ENCODE measurements around the gene PPP1R13L. TPM values are rescaled to one million over a fixed set of nuclear protein-coding genes. Genes with fewer than 3 reads are reported as not detected.

Gene PPP1R13L
- total and polyA plus RNA-seq, 12 donors = 85.2 to 265 (median 166) TPM

DNA sequence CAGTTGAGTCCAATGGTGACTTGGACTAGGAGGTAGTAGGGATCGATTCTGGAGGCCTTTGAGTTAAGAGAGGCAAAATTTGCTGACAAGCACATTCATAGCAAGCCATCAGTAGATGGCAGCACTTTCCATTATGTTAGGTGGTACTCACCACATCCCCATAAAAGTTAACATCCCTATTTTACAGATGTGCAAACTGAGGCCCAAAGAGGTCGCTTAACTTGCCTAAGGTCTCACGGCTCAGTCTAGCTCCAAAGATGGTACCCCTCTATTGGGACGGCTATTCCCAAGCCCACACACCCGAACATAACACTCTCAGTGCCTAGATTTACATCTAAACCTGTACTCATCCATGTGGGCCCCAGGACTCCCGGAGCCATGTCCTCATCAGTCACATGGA is 41.4 kb upstream of the PPP1R13L start:
- Histone ChIP-seq H3K4me3 (no peak overlapping the region), H3K9me3 (no peaks in the 10 kb centered on the region), H3K36me3 (no peaks in the 10 kb centered on the region), H3K4me1 (peaks cover 5 to 53% (median 40%) of the 10 kb centered on the region in 9 donors), H3K27ac (no peak overlapping the region), H3K27me3 (no peaks in the 10 kb centered on the region)
- intact Hi-C loops (cut with DNase I) = loop anchor here in 1 of 10 donors (10.0 kb wide), 1 partner anchor 199 kb away; no protein-coding TSS in a partner anchor
- WGBS, 2 donors = 87 to 88% methylated on average over 6 of the region's 6 CpGs
- TF ChIP-seq, protein P1, sequence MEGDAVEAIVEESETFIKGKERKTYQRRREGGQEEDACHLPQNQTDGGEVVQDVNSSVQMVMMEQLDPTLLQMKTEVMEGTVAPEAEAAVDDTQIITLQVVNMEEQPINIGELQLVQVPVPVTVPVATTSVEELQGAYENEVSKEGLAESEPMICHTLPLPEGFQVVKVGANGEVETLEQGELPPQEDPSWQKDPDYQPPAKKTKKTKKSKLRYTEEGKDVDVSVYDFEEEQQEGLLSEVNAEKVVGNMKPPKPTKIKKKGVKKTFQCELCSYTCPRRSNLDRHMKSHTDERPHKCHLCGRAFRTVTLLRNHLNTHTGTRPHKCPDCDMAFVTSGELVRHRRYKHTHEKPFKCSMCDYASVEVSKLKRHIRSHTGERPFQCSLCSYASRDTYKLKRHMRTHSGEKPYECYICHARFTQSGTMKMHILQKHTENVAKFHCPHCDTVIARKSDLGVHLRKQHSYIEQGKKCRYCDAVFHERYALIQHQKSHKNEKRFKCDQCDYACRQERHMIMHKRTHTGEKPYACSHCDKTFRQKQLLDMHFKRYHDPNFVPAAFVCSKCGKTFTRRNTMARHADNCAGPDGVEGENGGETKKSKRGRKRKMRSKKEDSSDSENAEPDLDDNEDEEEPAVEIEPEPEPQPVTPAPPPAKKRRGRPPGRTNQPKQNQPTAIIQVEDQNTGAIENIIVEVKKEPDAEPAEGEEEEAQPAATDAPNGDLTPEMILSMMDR (IDR thresholded peaks at IDR 0.05) = peak in 6 of 9 donors; percentile 28 to 42 (median 37)
- DNase-seq = no peak
- no peak for ATAC-seq

DNA sequence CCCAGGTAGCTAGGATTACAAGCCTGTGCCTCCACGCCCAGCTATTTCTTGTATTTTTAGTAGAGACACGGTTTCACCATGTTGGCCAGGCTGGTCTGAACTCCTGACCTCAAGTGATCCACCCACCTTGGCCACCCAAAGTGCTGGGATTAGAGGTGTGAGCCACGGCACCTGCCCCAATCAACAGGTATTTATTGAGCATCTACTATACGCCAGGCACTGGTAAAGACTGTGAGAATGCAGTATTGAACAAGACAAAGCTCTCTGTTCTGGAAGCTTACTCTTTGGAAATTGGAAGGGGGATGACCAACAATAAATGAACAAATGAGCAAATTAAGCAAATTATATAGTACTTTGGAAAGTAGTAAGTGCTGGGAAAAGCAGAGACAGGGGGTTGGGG is 40.3 kb upstream of the PPP1R13L start:
- Histone ChIP-seq H3K4me3 (no peak overlapping the region), H3K4me1 (peaks cover 3 to 55% (median 41%) of the 10 kb centered on the region in 9 donors), H3K9me3 (no peaks in the 10 kb centered on the region), H3K36me3 (no peaks in the 10 kb centered on the region), H3K27me3 (no peaks in the 10 kb centered on the region), H3K27ac (peak overlapping the region in 4 of 10 donors; percentile 76 to 96 (median 91))
- TF ChIP-seq, protein P1 (IDR thresholded peaks at IDR 0.05) = no peak
- no peak for DNase-seq
- WGBS, 2 donors = 90 to 96% methylated on average over 4 of the region's 4 CpGs
- intact Hi-C loops (cut with DNase I) = loop anchor here in 1 of 10 donors (10.0 kb wide), 1 partner anchor 200 kb away; no protein-coding TSS in a partner anchor
- ATAC-seq = no peak

DNA sequence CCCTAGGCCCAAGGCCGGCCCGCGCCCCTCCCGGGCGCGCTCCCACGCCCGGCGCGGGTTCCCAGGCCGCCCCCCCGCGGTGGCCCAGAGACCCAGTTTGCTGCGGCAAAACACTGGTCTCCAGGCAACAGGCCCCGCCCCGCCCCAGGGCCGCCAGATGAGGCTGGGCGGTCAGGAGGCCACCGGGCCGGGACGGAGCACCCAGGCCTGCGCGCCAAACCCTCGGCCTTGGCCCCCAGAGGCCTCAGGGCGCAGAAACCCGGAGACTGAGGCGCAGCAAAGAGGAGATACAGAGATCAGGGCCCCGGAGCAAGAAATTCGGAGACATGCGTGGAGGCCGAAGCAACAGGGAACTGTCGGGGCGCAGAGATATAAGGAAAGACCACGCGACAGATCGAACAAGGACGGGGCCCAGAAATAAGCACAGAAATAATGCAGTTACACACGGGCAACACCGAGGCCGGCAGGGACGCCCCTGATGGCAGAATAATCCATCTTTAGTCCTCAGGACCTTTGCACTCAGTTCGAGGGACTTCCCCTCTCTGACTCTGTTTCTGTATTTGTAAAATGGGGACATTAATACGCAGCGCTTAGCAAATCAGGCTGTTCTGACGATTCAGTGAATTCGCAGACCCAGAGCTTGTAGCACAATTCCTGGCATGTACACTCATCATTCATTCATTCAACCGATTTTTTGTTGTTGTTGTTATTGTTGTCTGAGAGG is 39.6 kb upstream of the PPP1R13L start:
- H3K36me3 ChIP-seq = no peaks in the 10 kb centered on the region
- peaks cover 0 to 52% (median 39%) of the 10 kb centered on the region in 9 donors for H3K4me1 ChIP-seq
- TF ChIP-seq, protein P1 (IDR thresholded peaks at IDR 0.05) = no peak
- H3K4me3 ChIP-seq = peak overlapping the region in 9 of 10 donors; percentile 27 to 58 (median 49)
- peak overlapping the region; percentile 76 to 96 (median 88) for H3K27ac ChIP-seq
- no peaks in the 10 kb centered on the region for H3K9me3 ChIP-seq
- H3K27me3 ChIP-seq = no peaks in the 10 kb centered on the region
- DNase-seq (peak; percentile 96 to 98), ATAC-seq (peak; percentile 73 to 84 (median 81))
- WGBS, 2 donors = 12 to 15% methylated on average over 39 to 47 of the region's 47 CpGs
- intact Hi-C loops (cut with DNase I) = loop anchor here in 2 of 10 donors (5.0 to 10.0 kb wide), 2 partner anchors 158 to 200 kb away; partner anchors contain the start of gene GPR4 (in 1 of the 2)

DNA sequence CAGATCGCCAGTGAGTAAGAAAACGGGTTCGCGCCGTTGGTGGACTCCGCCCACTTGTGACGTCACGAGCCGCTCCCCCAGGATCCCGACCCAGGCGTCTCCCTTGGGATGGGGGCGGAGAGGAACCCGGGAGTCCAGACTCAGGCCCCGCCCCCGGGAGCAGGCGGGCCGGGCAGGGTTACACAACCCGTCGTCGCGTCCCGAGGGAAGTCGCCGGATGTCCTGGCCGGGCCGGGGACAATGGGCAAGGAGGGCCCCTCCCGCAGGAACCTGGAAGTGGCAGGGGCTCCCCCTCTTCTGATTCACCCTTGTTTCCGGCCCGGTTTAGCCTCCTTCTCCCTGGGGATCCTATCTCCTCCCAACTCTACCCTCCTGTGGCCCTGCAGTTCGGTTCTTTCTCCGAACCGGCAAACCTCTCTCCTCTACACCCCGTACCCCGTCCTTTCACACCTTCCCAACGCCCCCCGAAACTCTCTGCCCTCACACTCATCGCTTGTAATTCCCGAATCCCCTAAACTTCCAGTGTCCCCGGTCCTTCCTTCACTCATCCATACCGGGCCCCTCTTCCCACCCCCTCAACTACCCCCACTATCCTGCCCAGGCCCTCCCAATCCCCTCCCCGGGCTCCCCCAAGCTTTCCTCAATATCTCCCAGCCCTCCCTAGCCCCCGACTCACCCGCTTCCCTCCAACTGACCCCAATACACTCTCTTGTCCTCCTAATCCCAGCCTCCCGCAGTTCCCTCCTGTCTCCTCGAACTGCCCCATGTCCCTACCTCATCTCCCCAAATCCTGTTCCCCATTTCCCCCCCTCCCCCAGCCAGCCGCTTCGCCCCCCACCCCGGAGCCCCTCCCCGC is 38.8 kb upstream of the PPP1R13L start:
- TF ChIP-seq, protein P1 (IDR thresholded peaks at IDR 0.05) = no peak
- ATAC-seq (peak; percentile 82 to 94 (median 88)), DNase-seq (peak; percentile 97 to 99)
- Histone ChIP-seq H3K27me3 (no peaks in the 10 kb centered on the region), H3K27ac (peak overlapping the region; percentile 76 to 96 (median 88)), H3K4me1 (peaks cover 0 to 50% (median 33%) of the 10 kb centered on the region in 9 donors), H3K9me3 (no peaks in the 10 kb centered on the region), H3K4me3 (peak overlapping the region in 9 of 10 donors; percentile 27 to 58 (median 49)), H3K36me3 (no peaks in the 10 kb centered on the region)
- WGBS, 2 donors = 0 to 1% methylated on average over 45 to 49 of the region's 49 CpGs
- intact Hi-C loops (cut with DNase I) = loop anchor here in 2 of 10 donors (2.0 to 10.0 kb wide), 3 partner anchors 25 to 201 kb away; partner anchors contain the start of gene GPR4 (in 1 of the 2)

Data from heart right ventricle (tissue), 16 donors.